Medulla oblongata (tissue), 1 donor: ENCODE results near the gene VEGFC.

Experiments
- DNase-seq: peaks from one replicate; pipeline ENCODE4 v3.0.0-alpha.2; 2015; ENCODE audit errors: extremely low spot score

Gene VEGFC

DNA sequence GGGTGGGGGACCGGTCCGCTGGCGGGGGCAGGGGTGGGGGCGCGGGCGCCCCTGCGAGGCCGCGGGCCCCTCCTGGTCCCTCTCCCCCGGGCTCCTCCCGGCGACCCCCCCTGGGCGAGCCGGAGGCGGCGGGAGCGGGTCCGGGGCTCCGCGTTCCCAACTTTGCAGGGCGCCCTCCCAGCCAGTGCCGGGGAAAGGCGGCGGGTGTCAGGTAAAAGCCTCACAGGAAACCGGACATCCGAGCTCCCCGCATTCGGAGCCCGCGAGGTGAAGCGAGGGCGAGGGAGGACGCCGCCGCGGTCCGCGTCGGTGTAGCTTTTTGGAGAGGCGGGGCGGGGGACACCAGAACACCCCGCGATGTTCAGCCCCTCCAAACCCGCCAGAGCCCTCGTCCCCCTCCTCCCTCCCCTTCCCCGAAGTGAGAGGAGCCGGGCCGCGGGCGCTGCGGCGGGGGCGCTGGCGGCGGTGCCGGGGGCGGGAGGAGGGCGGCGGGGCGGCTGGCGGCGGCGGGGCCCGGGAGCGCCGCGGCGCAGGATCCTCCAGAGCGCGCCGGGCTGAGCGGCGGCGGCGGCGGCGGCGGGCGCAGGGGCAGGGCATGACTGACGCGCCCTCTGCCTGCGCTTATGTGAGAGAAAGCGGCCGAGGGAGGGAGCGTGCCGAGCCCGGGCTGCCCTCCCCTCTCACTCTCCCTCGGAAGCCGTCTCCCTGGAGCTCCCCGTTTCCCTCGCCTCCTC lies at the start of gene VEGFC:
Gene VEGFC (minus strand): TSS at position 597 of the 734 bp plus-strand sequence. CDS start 611 bp downstream, outside the sequence.
- DNase-seq: peak; percentile 37

- DNase-seq: no peak
These were observed 49.0 kb upstream of the VEGFC start for GRCh38 chr4:176841711-176842112.

- no peak for DNase-seq
These were observed 47.4 kb upstream of the VEGFC start for GRCh38 chr4:176840166-176840565.

DNA sequence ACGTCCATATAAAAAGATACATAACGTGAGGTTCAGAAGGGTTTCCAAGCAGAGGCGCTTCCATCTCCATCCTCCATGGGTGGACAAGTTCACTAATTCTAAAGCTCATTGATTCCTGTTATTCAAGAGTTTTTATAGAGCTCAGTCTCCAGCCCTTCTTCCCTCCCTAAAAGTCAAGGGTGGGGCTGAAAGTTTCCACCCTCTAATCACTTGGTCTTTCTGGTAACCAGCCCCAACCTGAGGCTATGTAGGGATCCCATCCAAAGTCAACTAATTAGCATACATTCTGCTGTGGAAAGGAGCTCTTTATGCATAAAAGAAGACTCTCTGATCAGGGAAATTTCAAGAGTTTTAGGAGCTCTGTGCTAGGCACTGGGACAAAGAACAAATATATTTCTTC lies 46.9 kb upstream of the VEGFC start:
- DNase-seq: no peak

DNA sequence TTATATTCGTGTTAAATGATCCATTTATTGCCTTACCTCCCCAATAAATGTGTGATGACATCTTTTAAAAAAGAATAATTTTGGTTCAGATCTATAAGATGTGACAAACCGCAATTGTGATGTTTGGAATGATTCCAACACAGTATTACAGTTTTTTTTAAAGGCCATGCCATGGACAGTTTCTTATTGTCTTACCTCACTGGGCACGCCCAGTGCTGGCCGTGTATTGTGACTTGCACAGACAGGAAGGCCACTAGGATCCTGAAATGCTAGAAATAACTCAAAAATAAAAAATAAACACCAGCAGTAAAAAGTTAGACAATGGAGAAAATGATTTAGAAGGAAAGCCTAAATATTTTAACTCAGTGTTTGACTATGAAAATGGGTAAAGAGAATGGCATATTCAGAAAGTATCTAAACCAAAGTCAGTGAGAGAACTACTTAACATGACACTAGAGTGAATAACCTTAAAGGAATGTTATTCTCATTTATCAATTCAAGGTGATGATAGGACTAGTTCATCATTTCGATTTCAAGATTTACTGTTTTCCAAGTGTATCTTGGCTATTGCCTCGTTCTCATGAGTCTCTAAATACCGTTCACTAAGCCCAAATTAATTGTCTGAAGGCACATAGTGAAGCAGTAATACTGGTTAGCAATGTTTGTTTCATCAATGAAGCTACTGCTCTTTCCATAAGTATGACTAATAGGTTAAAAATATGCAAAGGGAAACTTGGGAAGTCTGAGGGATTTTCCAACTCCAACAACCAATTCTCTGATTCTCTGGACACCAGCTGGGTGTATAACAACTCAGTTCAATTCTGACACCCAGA lies 46.1 kb upstream of the VEGFC start:
- DNase-seq: no peak

DNA sequence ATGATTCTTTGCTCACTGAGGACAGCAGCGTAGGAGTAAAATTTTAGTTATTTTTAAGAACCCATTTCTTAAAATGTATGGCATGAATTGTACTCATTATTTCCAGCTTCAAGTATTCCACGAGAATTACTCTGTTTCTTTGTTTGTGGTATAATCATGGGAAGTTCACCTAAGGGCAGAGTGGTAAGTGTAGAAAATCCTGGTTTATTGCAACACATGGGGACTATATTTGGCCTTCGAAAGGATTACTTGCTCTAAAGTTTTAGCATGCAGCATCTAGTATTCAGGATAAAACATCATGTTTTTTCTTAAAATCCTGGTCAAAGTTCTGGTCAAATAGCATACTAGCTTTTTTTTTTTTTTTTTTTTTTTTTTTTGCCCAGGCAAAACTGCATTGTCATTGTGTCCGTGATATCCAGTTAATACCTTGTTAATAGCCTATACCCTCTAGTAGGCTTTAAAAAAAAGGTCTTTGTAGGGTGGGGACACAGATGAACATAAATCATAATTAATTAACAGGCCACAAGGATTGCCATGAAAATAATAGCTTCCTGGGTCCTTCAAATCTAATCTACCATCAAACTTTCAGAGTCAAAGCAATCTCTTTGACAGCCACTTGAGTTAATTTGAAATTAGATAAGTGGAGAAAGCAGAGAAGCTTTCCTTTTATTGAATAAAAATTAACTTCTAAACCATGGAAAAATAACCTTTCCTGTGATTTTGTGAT lies 44.6 kb upstream of the VEGFC start:
- no peak for DNase-seq

GRCh38 chr4:176834531-176834930 lies 41.8 kb upstream of the VEGFC start:
- DNase-seq: no peak

- DNase-seq: no peak
These were observed 40.9 kb upstream of the VEGFC start for GRCh38 chr4:176833400-176834175.

- DNase-seq: no peak
These were observed 38.2 kb upstream of the VEGFC start for GRCh38 chr4:176830971-176831370.

- no peak for DNase-seq
These were observed 32.9 kb upstream of the VEGFC start for GRCh38 chr4:176825586-176825985.

DNA sequence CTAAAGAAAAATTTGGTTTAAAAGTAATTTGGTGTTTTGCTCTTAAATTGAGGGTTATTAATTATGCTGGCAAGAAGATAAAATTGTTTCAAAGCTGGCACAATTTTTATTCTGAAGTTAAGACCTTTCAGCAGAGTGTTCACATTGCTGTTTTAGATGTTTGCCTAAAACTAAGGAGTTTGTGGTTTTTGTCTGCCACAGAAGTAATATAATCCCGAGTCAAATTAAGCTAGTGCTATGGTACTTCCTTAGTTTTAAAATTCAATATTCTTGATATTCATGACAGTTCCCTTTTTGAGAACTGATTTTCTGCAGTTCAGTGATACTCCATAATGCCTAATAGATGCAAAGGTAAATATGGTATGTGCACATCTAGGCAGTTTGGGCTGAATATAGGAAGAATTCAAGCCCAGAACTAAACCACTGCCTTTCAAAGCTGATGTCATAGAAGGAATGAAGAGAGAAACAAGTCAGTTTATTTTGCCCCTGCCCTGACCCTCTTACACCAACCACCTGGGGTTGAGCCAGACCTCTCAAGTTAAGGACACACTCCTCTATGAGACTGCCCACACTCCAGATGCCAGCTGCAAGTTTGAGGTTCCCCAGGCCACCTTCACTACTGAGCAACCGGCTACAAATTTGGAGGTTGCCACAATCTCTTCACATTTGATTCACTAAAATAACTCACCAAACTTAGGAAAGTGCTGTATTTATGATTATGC lies 32.1 kb upstream of the VEGFC start:
- no peak for DNase-seq

DNA sequence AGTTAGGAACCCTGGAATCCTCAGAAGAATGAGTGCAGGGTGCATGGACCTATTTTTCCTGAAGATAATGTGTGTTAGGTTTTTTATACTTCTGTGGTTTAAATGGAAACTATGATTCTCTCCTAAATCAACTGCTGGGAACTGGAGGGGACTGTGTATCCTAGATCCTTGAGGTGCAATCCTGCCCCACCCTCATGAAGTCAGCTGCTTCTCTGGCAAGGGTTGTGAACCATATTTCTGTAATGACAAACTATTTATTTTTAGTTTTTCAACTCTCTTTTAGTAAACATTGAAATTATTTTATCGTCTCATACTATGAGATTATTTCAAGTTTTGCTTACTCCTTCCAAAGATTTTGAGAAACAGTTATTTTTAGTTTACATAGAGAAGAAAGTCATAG lies 25.8 kb upstream of the VEGFC start:
- DNase-seq: no peak

DNA sequence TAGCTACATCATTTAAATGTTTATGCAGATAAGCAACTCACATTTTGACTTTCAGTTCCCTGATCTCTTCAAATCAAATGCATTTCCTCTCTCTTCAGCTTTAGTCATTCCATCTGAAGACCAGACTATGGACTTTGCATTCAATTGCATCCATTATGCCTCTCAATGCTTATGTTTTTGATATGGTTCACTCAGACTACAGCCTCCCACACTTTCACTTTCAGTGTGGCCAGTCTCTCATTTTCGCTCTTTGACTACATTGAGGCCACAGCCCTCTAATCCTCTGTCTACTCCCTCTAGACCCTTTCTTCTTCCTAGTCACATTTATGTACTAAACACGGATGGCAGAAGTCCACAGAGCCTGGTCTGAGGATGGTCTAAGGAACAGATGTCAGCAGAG lies 24.5 kb upstream of the VEGFC start:
- DNase-seq: no peak

GRCh38 chr4:176814770-176815169 lies 22.0 kb upstream of the VEGFC start:
- DNase-seq: no peak

- no peak for DNase-seq
These were observed 17.9 kb upstream of the VEGFC start for GRCh38 chr4:176810481-176811249.

DNA sequence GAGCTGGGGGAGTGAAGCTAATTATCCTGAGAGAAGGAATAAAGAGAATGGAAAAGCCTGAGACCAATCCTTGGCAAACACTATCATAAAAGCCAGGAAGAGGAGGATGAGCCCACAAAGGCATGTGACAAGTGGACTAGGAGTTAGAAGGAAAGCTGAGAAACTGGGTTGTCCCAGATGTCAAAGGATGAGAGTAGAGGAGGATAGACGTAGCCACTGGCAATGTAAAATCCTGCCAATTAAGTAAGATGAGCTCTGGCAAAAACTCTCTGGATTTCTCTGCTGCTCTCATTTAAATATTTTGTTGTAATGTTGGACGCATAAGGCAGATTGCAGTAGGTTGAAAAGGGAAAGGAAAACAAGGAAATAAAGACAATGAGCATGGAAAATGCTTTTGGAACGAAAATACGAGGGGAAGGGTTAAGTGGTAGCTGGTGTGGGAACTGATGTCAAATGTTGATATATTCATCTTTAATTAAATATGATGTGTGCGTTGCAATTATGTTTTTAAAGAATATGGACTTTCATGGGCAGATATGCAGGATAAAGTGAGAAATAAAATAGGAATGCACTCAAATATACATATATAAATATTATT lies 14.2 kb upstream of the VEGFC start:
- DNase-seq: no peak

GRCh38 chr4:176805155-176805554 lies 12.4 kb upstream of the VEGFC start:
- no peak for DNase-seq

GRCh38 chr4:176800891-176801534 lies 8.3 kb upstream of the VEGFC start:
- no peak for DNase-seq

GRCh38 chr4:176799653-176800052 lies 6.9 kb upstream of the VEGFC start:
- DNase-seq: no peak
